AG08395 (cell line): ENCODE results near the gene EFNA5.

Source experiments
- DNase-seq: peaks from one replicate; pipeline ENCODE4 v3.0.0; 2012; ENCODE audit warnings: mixed read lengths, low spot score

The EFNA5 gene

GRCh38 chr5:107389775-107390148 is 281.0 kb downstream of the EFNA5 start:
- no peak for DNase-seq

GRCh38 chr5:107389130-107389774 is 281.5 kb downstream of the EFNA5 start:
- DNase-seq, result peak; percentile 26

GRCh38 chr5:107388141-107388861 is 282.4 kb downstream of the EFNA5 start:
- DNase-seq, result peak; percentile 66

GRCh38 chr5:107387526-107388140 is 283.1 kb downstream of the EFNA5 start:
- DNase-seq, result no peak

GRCh38 chr5:107385708-107386107 is 285.0 kb downstream of the EFNA5 start:
- no peak for DNase-seq

GRCh38 chr5:107384256-107384655 is 286.5 kb downstream of the EFNA5 start:
- DNase-seq, result no peak

- DNase-seq, result no peak
These were observed 287.3 kb downstream of the EFNA5 start for GRCh38 chr5:107383414-107383813.

GRCh38 chr5:107381189-107381856 is 289.4 kb downstream of the EFNA5 start:
- DNase-seq, result peak; percentile 90

GRCh38 chr5:107380654-107381053 is 290.1 kb downstream of the EFNA5 start:
- DNase-seq, result no peak

GRCh38 chr5:107378218-107378899 is 292.4 kb downstream of the EFNA5 start:
- DNase-seq, result no peak

GRCh38 chr5:107377277-107377609 is 293.5 kb downstream of the EFNA5 start:
- no peak for DNase-seq

- DNase-seq, result no peak
These were observed 294.0 kb downstream of the EFNA5 start for GRCh38 chr5:107376546-107377276.

GRCh38 chr5:107373549-107374263 is 297.0 kb downstream of the EFNA5 start:
- no peak for DNase-seq

GRCh38 chr5:107372723-107373450 is 297.9 kb downstream of the EFNA5 start:
- DNase-seq, result no peak

- peak; percentile 13 for DNase-seq
These were observed 300.3 kb downstream of the EFNA5 start for GRCh38 chr5:107370396-107370968.

- no peak for DNase-seq
These were observed 301.1 kb downstream of the EFNA5 start for GRCh38 chr5:107369622-107370021.

- no peak for DNase-seq
These were observed 302.1 kb downstream of the EFNA5 start for GRCh38 chr5:107368615-107369014.

- DNase-seq, result no peak
These were observed 302.8 kb downstream of the EFNA5 start for GRCh38 chr5:107367939-107368338.

- no peak for DNase-seq
These were observed 303.3 kb downstream of the EFNA5 start for GRCh38 chr5:107367480-107367879.
